GM12864 (cell line): ENCODE measurements around the gene MRFAP1.
"Not testable (repeated sequence)": the region's sequence is repeated elsewhere in the genome, so short reads cannot be mapped to it uniquely, and the experiment has no call there.

Experiments used
- DNase-seq: peaks from one replicate; pipeline ENCODE4 v3.0.0-alpha.2; 2011; ENCODE audit warnings: low read depth
- H3K4me3 ChIP-seq: 2 replicates; pipeline ENCODE4 v1.5.1; 2011; ENCODE audit warnings: mild to moderate bottlenecking, low read depth, low read length, control low read depth
- CTCF ChIP-seq: IDR thresholded peaks from 2 replicates; pipeline ENCODE4 v1.5.1; 2011; ENCODE audit warnings: low read depth, mild to moderate bottlenecking, moderate library complexity, low read length, control low read depth, inconsistent platforms; ENCODE audit errors: missing control alignments

MRFAP1 gene

GRCh38 chr4:6622744-6623143 lies 17.7 kb upstream of the MRFAP1 start:
- no peak for DNase-seq
- no peak overlapping the region for H3K4me3 ChIP-seq
- TF ChIP-seq CTCF: no peak

DNA sequence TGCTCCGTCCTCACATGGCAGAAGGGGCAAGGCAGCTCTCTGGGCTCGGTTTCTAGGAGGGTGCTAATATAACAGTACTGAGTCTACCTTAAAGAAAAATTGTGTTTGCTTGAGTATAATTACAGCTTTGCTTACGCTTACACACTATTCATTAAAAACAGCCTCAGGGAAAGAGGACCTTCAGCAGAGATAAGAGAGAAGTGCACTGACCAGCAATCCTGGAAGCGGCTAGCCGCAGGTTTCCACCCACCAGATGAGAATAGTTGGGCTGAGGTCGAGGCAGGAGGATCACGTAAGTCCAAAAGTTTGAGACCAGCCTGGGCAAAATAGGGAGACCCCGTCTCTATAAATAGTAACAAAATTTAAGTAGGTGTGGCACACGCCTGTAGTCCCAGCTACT lies 15.2 kb upstream of the MRFAP1 start:
- no peak overlapping the region for H3K4me3 ChIP-seq
- TF ChIP-seq CTCF: no peak
- no peak for DNase-seq

DNA sequence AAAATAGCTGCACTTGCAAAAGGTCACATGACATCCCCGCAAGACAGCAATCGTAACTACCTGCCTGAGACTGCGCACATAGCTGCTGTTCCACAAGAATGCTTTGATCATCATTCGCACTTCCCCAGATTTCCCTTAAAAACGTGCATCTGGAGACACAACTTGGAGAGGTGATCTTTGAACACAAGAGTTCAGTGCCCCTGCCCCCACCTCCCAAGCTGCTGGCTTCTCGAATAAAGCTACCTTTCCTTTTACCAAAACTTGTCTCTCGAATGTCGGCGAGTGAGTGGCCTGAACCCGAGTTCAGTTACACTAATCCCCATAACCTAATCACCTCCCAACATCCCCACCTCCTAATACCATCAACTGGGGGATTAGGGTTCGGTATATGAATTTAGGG lies 14.4 kb upstream of the MRFAP1 start:
- no peak for DNase-seq
- no peak overlapping the region for H3K4me3 ChIP-seq
- TF ChIP-seq CTCF: no peak

DNA sequence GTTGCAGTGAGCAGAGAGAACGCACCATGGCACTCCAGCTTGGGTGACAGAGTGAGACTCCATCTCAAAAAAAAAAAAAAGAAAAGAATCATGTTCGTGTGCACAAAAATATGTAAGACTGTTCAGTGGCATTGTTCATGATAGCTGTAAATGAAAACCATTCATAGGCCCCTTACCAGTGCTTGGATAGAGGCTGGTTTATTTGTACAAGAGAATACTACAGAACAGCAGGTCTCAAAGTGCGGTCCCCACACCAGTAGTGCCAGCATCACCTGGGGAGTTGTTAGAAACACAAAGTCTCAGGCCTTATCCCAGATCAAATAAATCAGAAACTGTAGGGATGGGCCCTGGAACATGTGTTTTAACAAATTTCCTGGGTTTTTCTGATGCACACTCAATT lies 12.7 kb upstream of the MRFAP1 start:
- no peak for TF ChIP-seq CTCF
- no peak for DNase-seq
- no peak overlapping the region for H3K4me3 ChIP-seq

- not testable (repeated sequence) for DNase-seq, H3K4me3 ChIP-seq
Measured at GRCh38 chr4:6628484-6628883, 12.0 kb upstream of the MRFAP1 start.

- no peak for DNase-seq
- no peak overlapping the region for H3K4me3 ChIP-seq
Measured at GRCh38 chr4:6632125-6632524, 8.4 kb upstream of the MRFAP1 start.

GRCh38 chr4:6633091-6633906 lies 7.2 kb upstream of the MRFAP1 start:
- H3K4me3 ChIP-seq: no peak overlapping the region
- no peak for DNase-seq
- TF ChIP-seq CTCF: no peak

More at GRCh38 chr4:6632125-6632524, 8.4 kb upstream of the MRFAP1 start:
- TF ChIP-seq CTCF: no peak
